Heart right ventricle (tissue), 16 donors: ENCODE measurements around the gene CCDC172. TPM values are rescaled to one million over a fixed set of nuclear protein-coding genes. Genes with fewer than 3 reads are reported as not detected.

ENCODE experiments used
- ATAC-seq, 8 donors: fragments of 200-7000 bp; cut with Tn5 transposase; one replicate each; pipeline ENCODE4 v1.9.1; 2020; ENCODE audit warnings: mild to moderate bottlenecking in 8 of 8, moderate library complexity in 8 of 8, moderate number of reproducible peaks in 1 of 8
- DNase-seq, 2 donors: peaks; one replicate each; pipeline ENCODE4 v3.0.0-alpha.2; 2020
- H3K27ac ChIP-seq, 10 donors: fragments of 200-600 bp; sonication (generic) in 2 of 10; one replicate each; pipeline versions ENCODE4 v1.5.0 to v1.8.0; 2020 to 2022; ENCODE audit warnings: mild to moderate bottlenecking in 3 of 10
- H3K27me3 ChIP-seq, 7 donors: fragments of 200-600 bp; one replicate each; pipeline ENCODE4 v1.8.0; 2021 to 2022; ENCODE audit warnings: mild to moderate bottlenecking in 2 of 7
- H3K36me3 ChIP-seq, 9 donors: fragments of 200-600 bp; sonication (generic) in 1 of 9; one replicate each; pipeline versions ENCODE4 v1.5.0 to v1.8.0; 2020 to 2022; ENCODE audit warnings: mild to moderate bottlenecking in 2 of 9
- H3K4me1 ChIP-seq, 9 donors: fragments of 200-600 bp; sonication (generic) in 1 of 9; one replicate each; pipeline versions ENCODE4 v1.5.0 to v1.8.0; 2020 to 2022; ENCODE audit warnings: mild to moderate bottlenecking in 4 of 9
- H3K4me3 ChIP-seq, 10 donors: fragments of 200-600 bp; sonication (generic) in 2 of 10; one replicate each; pipeline versions ENCODE4 v1.5.0 to v1.8.0; 2020 to 2022; ENCODE audit warnings: mild to moderate bottlenecking in 7 of 10, moderate library complexity in 2 of 10
- H3K9me3 ChIP-seq, 11 donors: fragments of 200-600 bp in 10 of 11; sonication (generic) in 2 of 11; one replicate each; pipeline versions ENCODE4 v1.5.0 to v1.8.0; 2013 to 2022; ENCODE audit warnings: mild to moderate bottlenecking in 2 of 11, control low read depth in 1 of 11, moderate library complexity in 1 of 11
- CTCF ChIP-seq, 9 donors: fragments of 200-600 bp; sonication (generic) in 2 of 9; IDR thresholded peaks; one replicate each; pipeline versions ENCODE4 v1.5.0 to v1.8.0; 2021 to 2022; ENCODE audit warnings: antibody characterized with exemption in 9 of 9, mild to moderate bottlenecking in 5 of 9, moderate library complexity in 1 of 9
- WGBS, 2 donors: extraction: QIAGEN DNeasy Blood & Tissue Kit; methylation state at CpG; one replicate each; pipeline ENCODE4 v1.1.7; 2013; ENCODE audit warnings: inconsistent platforms in 1 of 2; 5-methylcytosine and 5-hydroxymethylcytosine counted together
- intact Hi-C, 10 donors: fragments of 100-400 bp; cut with DNase I; formaldehyde crosslinking; loops; one replicate each; pipeline versions ENCODE4 v1.11.1 to v1.14.2; 2022
- polyA plus RNA-seq, 2 donors: library from polyadenylated mRNA; stranded (reverse); fragments of 200-250 nt; gene quantifications; one replicate each; pipeline ENCODE4 v1.2.3, GENCODE V29; 2013
- total RNA-seq, 10 donors: library from RNA; stranded (reverse); fragmentation: NEBNext Ultra II Directional in 3 of 10; extraction: Animal tissue kit (Norgen Biotek cat#: 25700) in 3 of 10; gene quantifications; one replicate each; pipeline versions ENCODE4 v1.2.1 to v1.2.4, GENCODE V29; 2021 to 2023
- donor health status: Arrhythmogenic right ventricular cardiomyopathy.
- donor health status: ischemic (EF 13 %, LVEDD 7.1; RV severe dilation, severe dysfunction).
- donor health status: healthy with polysubstance abuse.
- donor health status: DM: no; HTN: yes; CAD: no.
- donor health status: DM: no; HTN: no; CAD: no.
- donor health status: ischemic (EF 25% LVEDD 6.9; RV normal size, moderate dysfunction).
- donor health status: ischemic (EF 25% LVEDD 5.7; RV mildly dilated, moderate dysfunction).
- donor health status: healthy.
- donor health status: DM: yes; HTN: yes; CAD: no.
- donor health status: Ischemic cardiomyopathy.
- donor health status: ischemic (EF 35%, LVEDD 5.7; RV mildly dilated, moderate dysfunction).
- donor health status: nonischemic (EF 11% LVEDD 7.7; RV severe dilation, severe dysfunction).
- donor health status: DM: yes; HTN: yes; CAD: no.
- donor health status: PGD.
- donor health status: ischemic (EF 29% LVEDD 5.4; RV normal size, mild dysfunction).
- donor health status: nonischemic (EF 23%, LVEDD 6.1; RV moderate dilation, normal function).

Gene CCDC172
- total and polyA plus RNA-seq, 12 donors = not detected

- Histone ChIP-seq H3K4me1 (no peaks in the 10 kb centered on the region), H3K4me3 (no peak overlapping the region), H3K9me3 (peaks cover 0 to 12% (median 0%) of the 10 kb centered on the region in 11 donors), H3K27me3 (peaks cover 0 to 3% (median 0%) of the 10 kb centered on the region in 7 donors), H3K27ac (no peak overlapping the region), H3K36me3 (no peaks in the 10 kb centered on the region)
- DNase-seq (no peak), ATAC-seq (no peak)
- 70 to 75% methylated on average over 2 of the region's 2 CpGs for WGBS, 2 donors
- intact Hi-C loops = no loop called here
- no peak for TF ChIP-seq CTCF (IDR thresholded peaks at IDR 0.05)
Measured at GRCh38 chr10:116306847-116307246, 17.4 kb upstream of the CCDC172 start.

- Histone ChIP-seq H3K27ac (no peak overlapping the region), H3K4me3 (no peak overlapping the region), H3K27me3 (peaks cover 0 to 3% (median 0%) of the 10 kb centered on the region in 7 donors), H3K36me3 (no peaks in the 10 kb centered on the region), H3K4me1 (no peaks in the 10 kb centered on the region), H3K9me3 (peaks cover 0 to 12% (median 0%) of the 10 kb centered on the region in 11 donors)
- ATAC-seq (no peak), DNase-seq (no peak)
- TF ChIP-seq CTCF (IDR thresholded peaks at IDR 0.05) = no peak
- intact Hi-C loops = no loop called here
- WGBS, 2 donors = 65 to 77% methylated on average over 4 of the region's 4 CpGs
Measured at GRCh38 chr10:116307455-116307854, 16.8 kb upstream of the CCDC172 start.

- no peak overlapping the region for H3K27ac ChIP-seq
- intact Hi-C loops = no loop called here
- no peak for ATAC-seq
- 81 to 88% methylated on average over 5 of the region's 5 CpGs for WGBS, 2 donors
- TF ChIP-seq CTCF (IDR thresholded peaks at IDR 0.05) = no peak
- H3K9me3 ChIP-seq = no peaks in the 10 kb centered on the region
- no peak for DNase-seq
- H3K36me3 ChIP-seq = no peaks in the 10 kb centered on the region
- no peak overlapping the region for H3K4me3 ChIP-seq
- H3K27me3 ChIP-seq = peaks cover 0 to 3% (median 0%) of the 10 kb centered on the region in 7 donors
- no peaks in the 10 kb centered on the region for H3K4me1 ChIP-seq
Measured at GRCh38 chr10:116311016-116311415, 13.2 kb upstream of the CCDC172 start.

GRCh38 chr10:116311706-116312490 lies 12.3 kb upstream of the CCDC172 start:
- no peaks in the 10 kb centered on the region for H3K36me3 ChIP-seq
- H3K4me3 ChIP-seq = no peak overlapping the region
- H3K27me3 ChIP-seq = peaks cover 0 to 3% (median 0%) of the 10 kb centered on the region in 7 donors
- no peak for DNase-seq
- WGBS, 2 donors = 45 to 53% methylated on average over 2 of the region's 2 CpGs
- no peaks in the 10 kb centered on the region for H3K9me3 ChIP-seq
- intact Hi-C loops = no loop called here
- no peak overlapping the region for H3K27ac ChIP-seq
- no peaks in the 10 kb centered on the region for H3K4me1 ChIP-seq
- no peak for TF ChIP-seq CTCF (IDR thresholded peaks at IDR 0.05)
- no peak for ATAC-seq
